HepG2 (cell line): ENCODE measurements around the gene OSBPL2. TPM values are rescaled to one million over a fixed set of nuclear protein-coding genes. Genes with fewer than 3 reads are reported as not detected.

Experiments used
- ATAC-seq: fragments of 200-7000 bp; cut with Tn5 transposase; 3 replicates; pipeline ENCODE4 v1.9.1; 2020; ENCODE audit warnings: mild to moderate bottlenecking, moderate library complexity
- BruUV-seq: library from RNA; stranded (reverse); fragments of 400-500 nt; replicated peaks from 2 replicates; lab custom pipeline; 2021; lab: Mats Ljungman, UMichigan
- CTCF ChIA-PET: fragments of 300-600 bp; formaldehyde crosslinking; extraction: SDS; loops from one replicate; lab custom pipeline; 2021; ENCODE audit warnings: low total read pairs, inconsistent platforms, low intra/inter-chr PET ratio; lab: Yijun Ruan, JAX
- POLR2A ChIA-PET: fragments of 350-600 bp; sonication (Branson Sonifier 250); formaldehyde crosslinking; loops from one replicate; lab custom pipeline; 2020; ENCODE audit warnings: antibody characterized with exemption, inconsistent platforms; lab: Yijun Ruan, JAX
- DNase-seq: peaks from one replicate; pipeline ENCODE4 v3.0.0-alpha.2; 2015; ENCODE audit warnings: low spot score
- FAIRE-seq: peaks from 3 replicates; lab custom pipeline; 2011; peaks lifted over from hg19 to GRCh38; lab: Jason Lieb, UNC
- H2AFZ ChIP-seq: one replicate; pipeline ENCODE4 v1.6.1; 2011; ENCODE audit warnings: low read length, inconsistent platforms
- H3K27ac ChIP-seq: fragments of 300-600 bp; 3 replicates; pipeline ENCODE4 v1.8.0; 2011; ENCODE audit warnings: mixed run types, mild to moderate bottlenecking, mixed read lengths, low read length, inconsistent platforms; ENCODE audit not compliant: insufficient read depth; ENCODE audit errors: extremely low read length
- H3K27me3 ChIP-seq, 2 experiments: fragments of 200-600 bp in 1 of 2; 2 replicates in 1 of 2; 3 replicates in 1 of 2; pipeline versions ENCODE4 v1.6.0 to v1.8.0; 2011; ENCODE audit warnings: low read length in 2 of 2, mild to moderate bottlenecking in 2 of 2, moderate library complexity in 2 of 2, inconsistent platforms in 1 of 2; ENCODE audit not compliant: insufficient read depth in 2 of 2, control insufficient read depth in 1 of 2
- H3K36me3 ChIP-seq, 2 experiments: fragments of 200-600 bp in 1 of 2; replicated peaks in 1 of 2; 2 replicates in 1 of 2; 3 replicates in 1 of 2; pipeline versions ENCODE4 v1.5.1 to v1.8.0; 2011; ENCODE audit warnings: low read length in 2 of 2, inconsistent platforms in 1 of 2; ENCODE audit not compliant: insufficient read depth in 2 of 2, control insufficient read depth in 1 of 2
- H3K4me1 ChIP-seq: 2 replicates; pipeline ENCODE4 v1.5.1; 2012; ENCODE audit warnings: low read length, inconsistent platforms; ENCODE audit not compliant: insufficient read depth
- H3K4me2 ChIP-seq: 2 replicates; pipeline ENCODE4 v1.6.0; 2011; ENCODE audit warnings: low read depth, low read length, inconsistent platforms
- H3K4me3 ChIP-seq, 3 experiments: fragments of 200-600 bp in 1 of 3; sonication (generic), shearing (Covaris generic) in 1 of 3; replicated peaks in 1 of 3; 2 replicates each; pipeline ENCODE4 v1.5.1; 2011 to 2016; ENCODE audit warnings: low read length in 3 of 3, inconsistent platforms in 2 of 3, low read depth in 2 of 3, mild to moderate bottlenecking in 2 of 3, control low read depth in 1 of 3, mixed read lengths in 1 of 3; ENCODE audit not compliant: insufficient read depth in 1 of 3
- H3K79me2 ChIP-seq: one replicate; pipeline ENCODE4 v1.6.1; 2011; ENCODE audit warnings: low read length, inconsistent platforms; ENCODE audit not compliant: insufficient read depth
- H3K9ac ChIP-seq: 2 replicates; pipeline ENCODE4 v1.6.0; 2011; ENCODE audit warnings: mild to moderate bottlenecking, low read depth, low read length, inconsistent platforms; ENCODE audit not compliant: insufficient read depth
- H3K9me3 ChIP-seq: 2 replicates; pipeline ENCODE4 v1.5.1; 2012; ENCODE audit warnings: mild to moderate bottlenecking, low read length
- H4K20me1 ChIP-seq: 2 replicates; pipeline ENCODE4 v1.6.0; 2011; ENCODE audit warnings: inconsistent platforms, mild to moderate bottlenecking, low read length, moderate library complexity; ENCODE audit not compliant: insufficient read depth
- BCL3 ChIP-seq: sonication (generic); formaldehyde crosslinking; IDR thresholded peaks from 2 replicates; pipeline ENCODE4 v1.5.1; 2020; ENCODE audit warnings: mild to moderate bottlenecking, missing genetic modification reagents, moderate library complexity
- CEBPG ChIP-seq: IDR thresholded peaks from 2 replicates; pipeline ENCODE4 v1.6.1; 2016
- HMGXB4 ChIP-seq, 2 experiments: sonication (generic) in 1 of 2; formaldehyde crosslinking in 1 of 2; IDR thresholded peaks; 2 replicates each; pipeline versions ENCODE4 v1.4.0 to v1.6.1; 2018 to 2020; ENCODE audit warnings: missing genetic modification reagents in 2 of 2, borderline replicate concordance in 1 of 2, low read depth in 1 of 2, mild to moderate bottlenecking in 1 of 2, missing biosample characterization in 1 of 2
- HOXA3 ChIP-seq: sonication (generic); formaldehyde crosslinking; IDR thresholded peaks from 2 replicates; pipeline ENCODE4 v1.5.0; 2020; ENCODE audit warnings: missing genetic modification reagents
- SIX4 ChIP-seq: sonication (generic); formaldehyde crosslinking; IDR thresholded peaks from 2 replicates; pipeline ENCODE4 v1.4.0; 2020; ENCODE audit warnings: missing genetic modification reagents
- TGIF2 ChIP-seq: IDR thresholded peaks from 2 replicates; pipeline ENCODE4 v1.6.1; 2016; ENCODE audit warnings: control low read depth, missing compliant biosample characterization
- ZBTB26 ChIP-seq: IDR thresholded peaks from 2 replicates; pipeline ENCODE4 v1.6.1; 2016; ENCODE audit warnings: missing compliant biosample characterization, missing genetic modification reagents, borderline replicate concordance
- ZNF142 ChIP-seq: sonication (generic); formaldehyde crosslinking; IDR thresholded peaks from 2 replicates; pipeline ENCODE4 v1.4.0; 2020; ENCODE audit warnings: missing genetic modification reagents
- ZNF234 ChIP-seq: sonication (generic); formaldehyde crosslinking; conservative IDR thresholded peaks from 2 replicates; pipeline ENCODE4 v1.5.1; 2020; ENCODE audit warnings: mild to moderate bottlenecking, missing genetic modification reagents
- ZNF33B ChIP-seq: sonication (generic); formaldehyde crosslinking; IDR thresholded peaks from 2 replicates; pipeline ENCODE4 v1.5.1; 2020; ENCODE audit warnings: mild to moderate bottlenecking, missing genetic modification reagents
- ZNF614 ChIP-seq: IDR thresholded peaks from 2 replicates; pipeline ENCODE4 v1.6.1; 2018; ENCODE audit warnings: missing biosample characterization, missing genetic modification reagents, inconsistent platforms, borderline replicate concordance
- ZNF720 ChIP-seq: sonication (generic); formaldehyde crosslinking; IDR thresholded peaks from 2 replicates; pipeline ENCODE4 v1.4.0; 2020; ENCODE audit warnings: missing genetic modification reagents
- WGBS: methylation state at CpG from one replicate; pipeline ENCODE4 v1.1.6; 2017; ENCODE audit warnings: low lambda C conversion rate; 5-methylcytosine and 5-hydroxymethylcytosine counted together
- in situ Hi-C: cut with HindIII; loops from 2 replicates; pipeline ENCODE4 v1.10.0; 2017; ENCODE audit warnings: low pct_unique_long_range_greater_than_20kb; ENCODE audit not compliant: extremely low pct_ligation_motif_present
- intact Hi-C: fragments of 100-400 bp; cut with micrococcal nuclease; formaldehyde crosslinking; loops from one replicate; pipeline ENCODE4 v1.10.0; 2022; ENCODE audit not compliant: unreplicated experiment
- polyA plus RNA-seq, 8 experiments: library from polyadenylated mRNA; depleted of rRNA in 3 of 8; stranded (reverse) in 7 of 8; unstranded in 1 of 8; fragments of >200 nt; fragmentation: Illumina TruSeq in 4 of 8; extraction: Trizol in 4 of 8; gene quantifications; 2 replicates each; pipeline versions ENCODE4 v1.2.1 to v1.2.3, GENCODE V29; 2011 to 2016; ENCODE audit warnings: low read depth in 4 of 8, missing spikeins in 1 of 8, mixed read lengths in 1 of 8; ENCODE audit not compliant: insufficient read depth in 1 of 8
- total RNA-seq, 5 experiments: library from RNA; depleted of rRNA; stranded (reverse); fragments of >200 nt; fragmentation: Illumina TruSeq; extraction: Trizol; gene quantifications; 2 replicates each; pipeline ENCODE4 v1.2.3, GENCODE V29; 2016; ENCODE audit warnings: low read depth in 1 of 5

The OSBPL2 gene
- total and polyA plus RNA-seq, 2 of the 13 experiments (the other 11 are each of a cell fraction or from before 2014, with no cell fraction given): 18.5 to 37.4 TPM

GRCh38 chr20:62208795-62209755 lies 29.2 kb upstream of the OSBPL2 start:
- no peaks in the 10 kb centered on the region for H3K79me2 ChIP-seq
- in situ Hi-C loops: no loop called here
- ChIA-PET CTCF (interaction anchor here (1.6 kb wide), 1 partner anchor 198 kb away, joined by 3 read pairs; no protein-coding TSS in a partner anchor), POLR2A (no interaction called here)
- 36% methylated on average over 27 of the region's 27 CpGs for WGBS
- FAIRE-seq (peak; percentile 92), DNase-seq (peak; percentile 63), ATAC-seq (peak; percentile 79)
- H3K27me3 ChIP-seq: peaks cover 21 to 37% of the 10 kb centered on the region in 2 experiments; a peak in 4 of 5 replicates
- no peak overlapping the region for H2AFZ ChIP-seq
- H3K4me3 ChIP-seq: peak overlapping the region in 1 of 3 experiments; percentile 21; a peak in 1 of 6 replicates
- no peaks in the 10 kb centered on the region; the same call in 1 of the 2 replicates for H4K20me1 ChIP-seq
- H3K27ac ChIP-seq: no peak overlapping the region
- H3K4me2 ChIP-seq: peak overlapping the region; percentile 53
- peaks cover 18% of the 10 kb centered on the region for H3K4me1 ChIP-seq
- intact Hi-C loops: no loop called here
- no TSS peak for BruUV-seq
- no peaks in the 10 kb centered on the region for H3K36me3 ChIP-seq
- no peaks in the 10 kb centered on the region for H3K9me3 ChIP-seq
- no peak overlapping the region for H3K9ac ChIP-seq
- TF ChIP-seq BCL3 (CRISPR knock-in tag): no peak
- TF ChIP-seq SIX4 (CRISPR knock-in tag): peak; percentile 73; the same call in 1 of the 2 replicates
- peak; percentile 23; the same call in 1 of the 2 replicates for TF ChIP-seq ZBTB26 (CRISPR knock-in tag)
- no peak for TF ChIP-seq TGIF2 (CRISPR knock-in tag)
- TF ChIP-seq ZNF614 (CRISPR knock-in tag): peak; percentile 46; the same call in 1 of the 2 replicates
- TF ChIP-seq HOXA3 (CRISPR knock-in tag): peak; percentile 29
- TF ChIP-seq HMGXB4 (CRISPR knock-in tag; IDR thresholded peaks at IDR 0.05; ENCODE audit: borderline replicate concordance in 1 of 2, low read depth in 1 of 2): peak; percentile 47 to 66; a peak in 2 of 4 replicates
- no peak for TF ChIP-seq ZNF720 (CRISPR knock-in tag)
- 0 out of 2 replicates have a peak, but pooled peaks have one; percentile 49 for TF ChIP-seq ZNF142 (CRISPR knock-in tag)
- no peak for TF ChIP-seq ZNF33B (CRISPR knock-in tag)
- no peak for TF ChIP-seq ZNF234 (CRISPR knock-in tag)
- TF ChIP-seq CEBPG: 0 out of 2 replicates have a peak, but pooled peaks have one; percentile 19
